ENCODE measurements around the gene HOXB6. TPM values are rescaled to one million over a fixed set of nuclear protein-coding genes. Genes with fewer than 3 reads are reported as not detected.

The HOXB6 gene
- total and polyA plus RNA-seq, 4 donors, result 0.17 to 1.1 (median 0.46) TPM

DNA sequence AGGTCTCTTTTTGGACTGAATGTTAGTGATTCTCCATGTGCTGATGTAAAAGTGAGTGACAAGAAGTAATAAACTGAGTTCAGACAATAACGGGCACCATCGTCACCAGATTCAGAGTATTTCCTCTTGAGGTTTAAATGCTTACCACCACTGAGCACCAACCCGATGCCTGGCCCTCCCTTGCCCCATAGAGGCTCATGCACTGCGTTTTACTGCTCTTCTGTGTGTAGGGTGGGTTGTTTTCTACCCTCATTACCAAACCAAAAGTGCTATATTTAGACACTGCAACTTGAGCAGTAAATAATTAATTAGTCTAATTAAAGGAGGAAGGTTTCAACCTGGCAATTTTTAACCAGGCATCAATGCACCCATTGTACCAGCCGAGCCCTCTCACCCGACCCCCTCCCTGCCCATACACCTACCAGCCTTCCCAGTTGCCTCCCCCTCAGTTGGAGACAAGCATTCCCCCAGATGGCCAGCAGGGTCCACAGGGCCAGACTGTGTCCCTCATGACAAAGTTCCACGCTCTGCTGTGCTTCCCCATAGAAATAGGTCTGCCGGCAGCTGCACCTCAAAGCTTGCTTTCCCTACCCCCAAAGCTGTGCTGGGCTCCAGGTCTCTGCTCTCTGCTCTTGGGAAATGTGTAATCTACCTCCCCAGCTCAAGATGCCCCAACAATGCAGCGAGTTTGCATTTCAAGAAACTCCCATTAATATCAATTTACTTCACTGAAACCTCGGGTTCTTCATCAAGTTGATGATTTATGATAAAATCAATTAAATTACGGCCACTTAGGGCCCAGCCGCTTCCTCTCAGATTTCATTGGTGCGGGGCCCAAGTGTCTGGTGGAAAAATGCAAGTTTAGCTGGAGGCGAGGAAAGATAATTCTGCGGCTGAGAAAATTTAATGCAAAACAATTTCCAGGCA is 42.6 kb downstream of the HOXB6 start:
- Histone ChIP-seq H3K27me3 (ENCODE audit: control insufficient read depth in 4 of 4, insufficient read depth in 4 of 4, low read length in 3 of 4) (peaks cover 3 to 11% (median 7%) of the 10 kb centered on the region in 4 donors), H3K9ac (ENCODE audit: low read depth in 1 of 2, low read length in 2 of 2) (no peak overlapping the region), H3K4me1 (ENCODE audit: control insufficient read depth in 4 of 4, insufficient read depth in 4 of 4, low read length in 3 of 4) (peaks cover 0 to 2% (median 0%) of the 10 kb centered on the region in 4 donors), H3K27ac (ENCODE audit: low read depth in 1 of 2, low read length in 2 of 2) (no peak overlapping the region), H3K9me3 (ENCODE audit: control insufficient read depth in 4 of 4, low read length in 3 of 4) (no peaks in the 10 kb centered on the region), H3K36me3 (ENCODE audit: control insufficient read depth in 4 of 4, insufficient read depth in 3 of 4, low read depth in 1 of 4, low read length in 3 of 4) (no peaks in the 10 kb centered on the region), H3K4me3 (ENCODE audit: low read depth in 1 of 3, low read length in 3 of 3) (no peak overlapping the region)
- 29% methylated on average over 15 of the region's 15 CpGs for WGBS
- TF ChIP-seq, protein P1, sequence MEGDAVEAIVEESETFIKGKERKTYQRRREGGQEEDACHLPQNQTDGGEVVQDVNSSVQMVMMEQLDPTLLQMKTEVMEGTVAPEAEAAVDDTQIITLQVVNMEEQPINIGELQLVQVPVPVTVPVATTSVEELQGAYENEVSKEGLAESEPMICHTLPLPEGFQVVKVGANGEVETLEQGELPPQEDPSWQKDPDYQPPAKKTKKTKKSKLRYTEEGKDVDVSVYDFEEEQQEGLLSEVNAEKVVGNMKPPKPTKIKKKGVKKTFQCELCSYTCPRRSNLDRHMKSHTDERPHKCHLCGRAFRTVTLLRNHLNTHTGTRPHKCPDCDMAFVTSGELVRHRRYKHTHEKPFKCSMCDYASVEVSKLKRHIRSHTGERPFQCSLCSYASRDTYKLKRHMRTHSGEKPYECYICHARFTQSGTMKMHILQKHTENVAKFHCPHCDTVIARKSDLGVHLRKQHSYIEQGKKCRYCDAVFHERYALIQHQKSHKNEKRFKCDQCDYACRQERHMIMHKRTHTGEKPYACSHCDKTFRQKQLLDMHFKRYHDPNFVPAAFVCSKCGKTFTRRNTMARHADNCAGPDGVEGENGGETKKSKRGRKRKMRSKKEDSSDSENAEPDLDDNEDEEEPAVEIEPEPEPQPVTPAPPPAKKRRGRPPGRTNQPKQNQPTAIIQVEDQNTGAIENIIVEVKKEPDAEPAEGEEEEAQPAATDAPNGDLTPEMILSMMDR (IDR thresholded peaks at IDR 0.05; ENCODE audit: low read depth, low read length, missing input control), result no peak
- TF ChIP-seq ZBTB33 (IDR thresholded peaks at IDR 0.05), result no peak
- TF ChIP-seq, protein P2, sequence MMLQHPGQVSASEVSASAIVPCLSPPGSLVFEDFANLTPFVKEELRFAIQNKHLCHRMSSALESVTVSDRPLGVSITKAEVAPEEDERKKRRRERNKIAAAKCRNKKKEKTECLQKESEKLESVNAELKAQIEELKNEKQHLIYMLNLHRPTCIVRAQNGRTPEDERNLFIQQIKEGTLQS (IDR thresholded peaks at IDR 0.05), result no peak
- TF ChIP-seq JUND (IDR thresholded peaks at IDR 0.05), result no peak
- no peak for TF ChIP-seq HNF4G (IDR thresholded peaks at IDR 0.05)
- TF ChIP-seq TAF1 (conservative IDR thresholded peaks at IDR 0.05), result no peak
- TF ChIP-seq, protein P3, sequence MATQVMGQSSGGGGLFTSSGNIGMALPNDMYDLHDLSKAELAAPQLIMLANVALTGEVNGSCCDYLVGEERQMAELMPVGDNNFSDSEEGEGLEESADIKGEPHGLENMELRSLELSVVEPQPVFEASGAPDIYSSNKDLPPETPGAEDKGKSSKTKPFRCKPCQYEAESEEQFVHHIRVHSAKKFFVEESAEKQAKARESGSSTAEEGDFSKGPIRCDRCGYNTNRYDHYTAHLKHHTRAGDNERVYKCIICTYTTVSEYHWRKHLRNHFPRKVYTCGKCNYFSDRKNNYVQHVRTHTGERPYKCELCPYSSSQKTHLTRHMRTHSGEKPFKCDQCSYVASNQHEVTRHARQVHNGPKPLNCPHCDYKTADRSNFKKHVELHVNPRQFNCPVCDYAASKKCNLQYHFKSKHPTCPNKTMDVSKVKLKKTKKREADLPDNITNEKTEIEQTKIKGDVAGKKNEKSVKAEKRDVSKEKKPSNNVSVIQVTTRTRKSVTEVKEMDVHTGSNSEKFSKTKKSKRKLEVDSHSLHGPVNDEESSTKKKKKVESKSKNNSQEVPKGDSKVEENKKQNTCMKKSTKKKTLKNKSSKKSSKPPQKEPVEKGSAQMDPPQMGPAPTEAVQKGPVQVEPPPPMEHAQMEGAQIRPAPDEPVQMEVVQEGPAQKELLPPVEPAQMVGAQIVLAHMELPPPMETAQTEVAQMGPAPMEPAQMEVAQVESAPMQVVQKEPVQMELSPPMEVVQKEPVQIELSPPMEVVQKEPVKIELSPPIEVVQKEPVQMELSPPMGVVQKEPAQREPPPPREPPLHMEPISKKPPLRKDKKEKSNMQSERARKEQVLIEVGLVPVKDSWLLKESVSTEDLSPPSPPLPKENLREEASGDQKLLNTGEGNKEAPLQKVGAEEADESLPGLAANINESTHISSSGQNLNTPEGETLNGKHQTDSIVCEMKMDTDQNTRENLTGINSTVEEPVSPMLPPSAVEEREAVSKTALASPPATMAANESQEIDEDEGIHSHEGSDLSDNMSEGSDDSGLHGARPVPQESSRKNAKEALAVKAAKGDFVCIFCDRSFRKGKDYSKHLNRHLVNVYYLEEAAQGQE (IDR thresholded peaks at IDR 0.05), result no peak
- TF ChIP-seq RAD21 (IDR thresholded peaks at IDR 0.05), result no peak
- no peak for TF ChIP-seq FOXA2 (IDR thresholded peaks at IDR 0.05)
- no peak for TF ChIP-seq EGR1 (IDR thresholded peaks at IDR 0.05; ENCODE audit: low read depth in 2 of 2)
- TF ChIP-seq GABPA (IDR thresholded peaks at IDR 0.05 in 1 of 2, conservative IDR thresholded peaks at IDR 0.05 in 1 of 2), result no peak
- TF ChIP-seq NR2F2 (IDR thresholded peaks at IDR 0.05), result no peak
- TF ChIP-seq YY1 (IDR thresholded peaks at IDR 0.05), result no peak
- no peak for TF ChIP-seq FOXA1 (IDR thresholded peaks at IDR 0.05)
- DNase-seq (ENCODE audit: low spot score), result no peak
